GM12878 (cell line): ENCODE data around the gene CDC42SE2. TPM values are rescaled to one million over a fixed set of nuclear protein-coding genes. Genes with fewer than 3 reads are reported as not detected.
"Not testable (repeated sequence)": the region's sequence is repeated elsewhere in the genome, so short reads cannot be mapped to it uniquely, and the experiment has no call there.

Experiments used
- ATAC-seq: fragments of 200-7000 bp; cut with Tn5 transposase; 3 replicates; pipeline ENCODE4 v1.9.1; 2020; ENCODE audit warnings: mild to moderate bottlenecking, moderate library complexity
- BruUV-seq: library from RNA; stranded (reverse); fragments of 400-500 nt; replicated peaks from 2 replicates; lab custom pipeline; 2021; lab: Mats Ljungman, UMichigan
- CTCF ChIA-PET: fragments of 300-600 bp; sonication (Branson Sonifier 250); formaldehyde crosslinking; extraction: SDS; loops from one replicate; lab custom pipeline; 2021; ENCODE audit warnings: inconsistent platforms; lab: Yijun Ruan, JAX
- POLR2A ChIA-PET: fragments of 350-600 bp; formaldehyde crosslinking; extraction: SDS; loops from one replicate; lab custom pipeline; 2021; ENCODE audit warnings: inconsistent platforms; lab: Charles Lee
- RAD21 ChIA-PET: fragments of 300-600 bp; sonication (Branson Sonifier 250); formaldehyde crosslinking; loops from one replicate; lab custom pipeline; 2023; ENCODE audit warnings: antibody characterized with exemption; ENCODE audit not compliant: unreplicated experiment; lab: Charles Lee
- SMC1A ChIA-PET: fragments of 300-600 bp; sonication (Branson Sonifier 250); formaldehyde crosslinking; loops from one replicate; lab custom pipeline; 2023; ENCODE audit not compliant: unreplicated experiment, uncharacterized antibody; lab: Charles Lee
- DNase-seq: peaks from one replicate; pipeline ENCODE4 v3.0.0-alpha.2; 2011; ENCODE audit warnings: low read depth, low spot score
- FAIRE-seq: peaks from 3 replicates; lab custom pipeline; 2011; peaks lifted over from hg19 to GRCh38; lab: Jason Lieb, UNC
- H2AFZ ChIP-seq: 2 replicates; pipeline ENCODE4 v1.6.0; 2011; ENCODE audit warnings: low read depth, low read length, control low read depth; ENCODE audit not compliant: control insufficient read depth
- H3K27ac ChIP-seq: 2 replicates; pipeline ENCODE4 v1.5.1; 2011; ENCODE audit warnings: control low read depth; ENCODE audit not compliant: control insufficient read depth, insufficient read depth
- H3K27me3 ChIP-seq, 2 experiments: replicated peaks in 1 of 2; 2 replicates each; pipeline versions ENCODE4 v1.6.0 to v1.6.1; 2011; ENCODE audit warnings: low read length in 1 of 2; ENCODE audit not compliant: control insufficient read depth in 2 of 2, insufficient read depth in 2 of 2
- H3K36me3 ChIP-seq, 2 experiments: 2 replicates each; pipeline ENCODE4 v1.5.1; 2011; ENCODE audit warnings: low read length in 1 of 2; ENCODE audit not compliant: control insufficient read depth in 2 of 2, insufficient read depth in 2 of 2
- H3K4me1 ChIP-seq: 2 replicates; pipeline ENCODE4 v1.6.1; 2011; ENCODE audit warnings: mild to moderate bottlenecking, low read length, moderate library complexity, mixed read lengths; ENCODE audit not compliant: control insufficient read depth, insufficient read depth
- H3K4me2 ChIP-seq: 2 replicates; pipeline ENCODE4 v1.6.0; 2011; ENCODE audit warnings: control low read depth; ENCODE audit not compliant: control insufficient read depth, insufficient read depth
- H3K4me3 ChIP-seq: fragments of 200-600 bp; sonication (generic); 2 replicates; pipeline ENCODE4 v1.5.1; 2016
- H3K79me2 ChIP-seq: 2 replicates; pipeline ENCODE4 v1.6.0; 2011; ENCODE audit warnings: low read length; ENCODE audit not compliant: control insufficient read depth, insufficient read depth
- H3K9ac ChIP-seq: 2 replicates; pipeline ENCODE4 v1.8.0; 2011; ENCODE audit warnings: low read length, control low read depth, mixed read lengths; ENCODE audit not compliant: control insufficient read depth, insufficient read depth
- H3K9me3 ChIP-seq: replicated peaks from 3 replicates; pipeline ENCODE4 v1.5.1; 2011; ENCODE audit warnings: mild to moderate bottlenecking, low read length; ENCODE audit not compliant: control insufficient read depth, insufficient read depth
- H4K20me1 ChIP-seq: 2 replicates; pipeline ENCODE4 v1.6.0; 2011; ENCODE audit not compliant: control insufficient read depth, insufficient read depth
- WGBS: methylation state at CpG from one replicate; pipeline ENCODE4 v1.1.6; 2016; ENCODE audit warnings: low lambda C conversion rate; ENCODE audit not compliant: insufficient replicate concordance, insufficient coverage; ENCODE audit errors: missing lambda C conversion rate; 5-methylcytosine and 5-hydroxymethylcytosine counted together
- in situ Hi-C: fragments of 300-500 bp; cut with MboI; formaldehyde crosslinking; loops from 9 replicates; pipeline ENCODE4 v1.14.3; 2018; ENCODE audit warnings: mixed read lengths
- intact Hi-C: fragments of 100-400 bp; cut with micrococcal nuclease; formaldehyde crosslinking; loops from one replicate; pipeline ENCODE4 v1.14.2; 2022; ENCODE audit not compliant: unreplicated experiment
- polyA plus RNA-seq, 11 experiments: library from polyadenylated mRNA; depleted of rRNA in 4 of 11; unstranded in 6 of 11; stranded (reverse) in 5 of 11; fragments of >200 nt; fragmentation: Nextera tagmentation in 4 of 11; fragmentation: Illumina TruSeq in 1 of 11; extraction: Ambion mirVana in 4 of 11; extraction: Trizol in 1 of 11; gene quantifications; 1 replicate in 1 of 11; 2 replicates in 10 of 11; pipeline versions ENCODE4 v1.2.1 to v1.2.3, GENCODE V29; 2011 to 2016; ENCODE audit warnings: inconsistent platforms in 2 of 11, missing spikeins in 2 of 11, low read depth in 1 of 11
- total RNA-seq, 4 experiments: library from RNA; depleted of rRNA in 3 of 4; stranded (reverse); fragments of >200 nt in 3 of 4; fragmentation: Illumina TruSeq in 1 of 4; extraction: Trizol in 1 of 4; gene quantifications; 2 replicates each; pipeline versions ENCODE4 v1.2.1 to v1.2.3, GENCODE V29; 2013 to 2021
- TF ChIP-seq, protein P1 (sequence below): fragments of 450-650 bp; IDR thresholded peaks from 2 replicates; pipeline ENCODE4 v1.6.1; 2017; ENCODE audit warnings: mild to moderate bottlenecking

CDC42SE2 gene
- total and polyA plus RNA-seq, 10 of the 15 experiments (the other 5 are each of a cell fraction or from before 2014, with no cell fraction given) = 57.0 to 148 (median 80.3) TPM

DNA sequence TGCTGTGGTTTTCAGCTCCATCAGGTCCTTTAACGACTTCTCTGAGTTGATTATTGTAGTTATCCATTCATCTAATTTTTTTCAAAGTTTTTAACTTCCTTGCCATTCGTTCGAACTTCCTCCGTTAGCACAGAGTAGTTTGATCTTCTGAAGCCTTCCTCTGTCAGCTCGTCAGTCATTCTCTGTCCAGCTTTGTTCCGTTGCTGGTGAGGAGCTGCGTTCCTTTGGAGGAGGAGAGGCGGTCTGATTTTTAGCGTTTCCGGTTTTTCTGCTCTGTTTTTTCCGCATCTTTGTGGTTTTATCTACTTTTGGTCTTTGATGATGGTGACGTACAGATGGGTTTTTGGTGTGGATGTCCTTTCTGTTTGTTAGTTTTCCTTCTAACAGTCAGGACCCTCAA, 72.9 kb downstream of the CDC42SE2 start:
- H3K27ac ChIP-seq, H3K4me3 ChIP-seq, in situ Hi-C loops, H2AFZ ChIP-seq, ATAC-seq, H4K20me1 ChIP-seq, DNase-seq, intact Hi-C loops, H3K4me2 ChIP-seq, CTCF ChIA-PET, BruUV-seq, FAIRE-seq, H3K4me1 ChIP-seq, RAD21 ChIA-PET, H3K27me3 ChIP-seq, SMC1A ChIA-PET, H3K9ac ChIP-seq: not testable (repeated sequence)
- Histone ChIP-seq H3K36me3 (peaks cover 1 to 20% of the 10 kb centered on the region in 2 experiments), H3K9me3 (peaks cover 19% of the 10 kb centered on the region), H3K79me2 (peaks cover 44% of the 10 kb centered on the region)
- POLR2A ChIA-PET = interaction anchor here (0.6 kb wide), 1 partner anchor 26 kb away, joined by 3 read pairs; no protein-coding TSS in a partner anchor
- 90% methylated on average over 12 of the region's 12 CpGs for WGBS

DNA sequence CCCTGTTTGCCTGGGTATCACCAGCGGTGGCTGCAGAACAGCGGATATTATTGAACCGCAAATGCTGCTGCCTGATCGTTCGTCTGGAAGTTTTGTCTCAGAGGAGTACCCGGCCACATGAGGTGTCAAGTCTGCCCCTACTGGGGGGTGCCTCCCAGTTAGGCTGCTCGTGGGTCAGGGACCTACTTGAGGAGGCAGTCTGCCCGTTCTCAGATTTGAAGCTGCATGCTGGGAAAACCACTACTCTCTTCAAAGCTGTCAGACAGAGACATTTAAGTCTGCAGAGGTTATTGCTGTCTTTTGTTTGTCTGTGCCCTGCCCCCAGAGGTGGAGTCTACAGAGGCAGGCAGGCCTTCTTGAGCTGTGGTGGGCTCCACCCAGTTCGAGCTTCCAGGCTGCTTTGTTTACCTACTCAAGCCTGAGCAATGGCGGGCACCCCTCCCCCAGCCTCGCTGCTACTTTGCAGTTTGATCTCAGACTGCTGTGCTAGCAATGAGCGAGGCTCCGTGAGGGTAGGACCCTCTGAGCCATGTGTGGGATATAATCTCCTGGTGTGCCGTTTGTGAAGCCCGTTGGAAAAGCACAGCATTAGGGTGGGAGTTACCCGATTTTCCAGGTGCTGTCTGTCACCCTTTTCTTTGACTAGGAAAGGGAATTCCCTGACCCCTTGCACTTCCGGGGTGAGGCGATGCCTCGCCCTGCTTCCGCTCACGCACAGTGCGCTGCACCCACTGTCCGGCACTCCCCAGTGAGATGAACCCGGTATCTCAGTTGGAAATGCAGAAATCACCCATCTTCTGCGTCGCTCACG, 73.6 kb downstream of the CDC42SE2 start:
- H3K4me1 ChIP-seq, H3K9ac ChIP-seq, H4K20me1 ChIP-seq, intact Hi-C loops, H3K4me3 ChIP-seq, FAIRE-seq, H3K27ac ChIP-seq, H3K27me3 ChIP-seq, H3K4me2 ChIP-seq, ATAC-seq, SMC1A ChIA-PET, DNase-seq, H2AFZ ChIP-seq, BruUV-seq, in situ Hi-C loops, RAD21 ChIA-PET: not testable (repeated sequence)
- H3K79me2 ChIP-seq = peaks cover 43% of the 10 kb centered on the region
- TF ChIP-seq, protein P1, sequence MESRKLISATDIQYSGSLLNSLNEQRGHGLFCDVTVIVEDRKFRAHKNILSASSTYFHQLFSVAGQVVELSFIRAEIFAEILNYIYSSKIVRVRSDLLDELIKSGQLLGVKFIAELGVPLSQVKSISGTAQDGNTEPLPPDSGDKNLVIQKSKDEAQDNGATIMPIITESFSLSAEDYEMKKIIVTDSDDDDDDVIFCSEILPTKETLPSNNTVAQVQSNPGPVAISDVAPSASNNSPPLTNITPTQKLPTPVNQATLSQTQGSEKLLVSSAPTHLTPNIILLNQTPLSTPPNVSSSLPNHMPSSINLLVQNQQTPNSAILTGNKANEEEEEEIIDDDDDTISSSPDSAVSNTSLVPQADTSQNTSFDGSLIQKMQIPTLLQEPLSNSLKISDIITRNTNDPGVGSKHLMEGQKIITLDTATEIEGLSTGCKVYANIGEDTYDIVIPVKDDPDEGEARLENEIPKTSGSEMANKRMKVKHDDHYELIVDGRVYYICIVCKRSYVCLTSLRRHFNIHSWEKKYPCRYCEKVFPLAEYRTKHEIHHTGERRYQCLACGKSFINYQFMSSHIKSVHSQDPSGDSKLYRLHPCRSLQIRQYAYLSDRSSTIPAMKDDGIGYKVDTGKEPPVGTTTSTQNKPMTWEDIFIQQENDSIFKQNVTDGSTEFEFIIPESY = peak; percentile 93
- ChIA-PET CTCF (interaction anchor here (1.5 kb wide), 1 partner anchor 14 kb away, joined by 3 read pairs; no protein-coding TSS in a partner anchor), POLR2A (interaction anchor here (0.6 kb wide), 1 partner anchor 25 kb away, joined by 3 read pairs; no protein-coding TSS in a partner anchor)
- H3K9me3 ChIP-seq = peaks cover 19% of the 10 kb centered on the region
- 98% methylated on average over 27 of the region's 27 CpGs for WGBS
- peaks cover 1 to 20% of the 10 kb centered on the region in 2 experiments for H3K36me3 ChIP-seq
